Suprapubic skin (tissue), 4 donors: ENCODE data around the gene CENPN.

Experiments
- EP300 ChIP-seq: sonication (generic); formaldehyde crosslinking; IDR thresholded peaks from one replicate; pipeline ENCODE4 v1.6.1; 2017; ENCODE audit warnings: antibody characterized with exemption
- POLR2A ChIP-seq, 2 donors: fragments of 450-650 bp; IDR thresholded peaks; one replicate each; pipeline ENCODE4 v1.6.1; 2017; ENCODE audit warnings: antibody characterized with exemption in 2 of 2, mild to moderate bottlenecking in 2 of 2, moderate library complexity in 2 of 2
- POLR2AphosphoS5 ChIP-seq, 3 donors: sonication (generic); formaldehyde crosslinking; IDR thresholded peaks; one replicate each; pipeline ENCODE4 v1.6.1; 2017; ENCODE audit warnings: antibody characterized with exemption in 3 of 3
- TF ChIP-seq, protein P1 (sequence below), 2 donors: fragments of 200-600 bp in 1 of 2; fragments of 450-650 bp in 1 of 2; sonication (generic) in 1 of 2; IDR thresholded peaks; one replicate each; pipeline ENCODE4 v1.5.1; 2016 to 2019; ENCODE audit warnings: antibody characterized with exemption in 2 of 2, mild to moderate bottlenecking in 1 of 2, moderate library complexity in 1 of 2

DNA sequence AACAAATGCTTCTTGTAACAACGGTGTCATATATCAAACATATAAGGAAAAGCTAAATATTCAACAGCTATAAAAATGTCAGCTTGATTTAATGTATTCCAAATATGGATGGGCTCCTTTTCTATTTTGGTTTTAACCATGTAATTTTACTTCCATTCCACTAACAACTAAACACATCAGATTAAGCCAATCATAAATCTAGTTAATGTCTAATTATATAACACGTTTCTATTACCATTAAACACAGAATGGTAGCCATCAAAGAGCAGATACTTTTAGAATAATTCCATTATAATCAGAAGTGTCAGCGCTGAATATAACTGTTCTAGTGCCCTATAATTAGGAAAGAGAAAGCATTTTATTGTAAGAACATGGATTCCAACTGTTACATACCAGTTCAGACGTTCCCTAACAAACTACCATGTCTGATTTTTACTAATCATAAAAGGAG is 10.3 kb upstream of the CENPN start:
- TF ChIP-seq POLR2AphosphoS5 (IDR thresholded peaks at IDR 0.05) (no peak), EP300 (no peak), POLR2A (IDR thresholded peaks at IDR 0.05) (no peak)
- TF ChIP-seq, protein P1, sequence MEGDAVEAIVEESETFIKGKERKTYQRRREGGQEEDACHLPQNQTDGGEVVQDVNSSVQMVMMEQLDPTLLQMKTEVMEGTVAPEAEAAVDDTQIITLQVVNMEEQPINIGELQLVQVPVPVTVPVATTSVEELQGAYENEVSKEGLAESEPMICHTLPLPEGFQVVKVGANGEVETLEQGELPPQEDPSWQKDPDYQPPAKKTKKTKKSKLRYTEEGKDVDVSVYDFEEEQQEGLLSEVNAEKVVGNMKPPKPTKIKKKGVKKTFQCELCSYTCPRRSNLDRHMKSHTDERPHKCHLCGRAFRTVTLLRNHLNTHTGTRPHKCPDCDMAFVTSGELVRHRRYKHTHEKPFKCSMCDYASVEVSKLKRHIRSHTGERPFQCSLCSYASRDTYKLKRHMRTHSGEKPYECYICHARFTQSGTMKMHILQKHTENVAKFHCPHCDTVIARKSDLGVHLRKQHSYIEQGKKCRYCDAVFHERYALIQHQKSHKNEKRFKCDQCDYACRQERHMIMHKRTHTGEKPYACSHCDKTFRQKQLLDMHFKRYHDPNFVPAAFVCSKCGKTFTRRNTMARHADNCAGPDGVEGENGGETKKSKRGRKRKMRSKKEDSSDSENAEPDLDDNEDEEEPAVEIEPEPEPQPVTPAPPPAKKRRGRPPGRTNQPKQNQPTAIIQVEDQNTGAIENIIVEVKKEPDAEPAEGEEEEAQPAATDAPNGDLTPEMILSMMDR (IDR thresholded peaks at IDR 0.05) = no peak
